ENCODE results near the gene ANK3.

- no peak for TF ChIP-seq CTCF (conservative IDR thresholded peaks at IDR 0.05 in 1 of 2, IDR thresholded peaks at IDR 0.05 in 1 of 2; ENCODE audit: low read depth in 1 of 2, low read length in 2 of 2)
- no peak for TF ChIP-seq EZH2 (IDR thresholded peaks at IDR 0.05; ENCODE audit: low read length, missing control alignments)
Measured at GRCh38 chr10:60009710-60010383, 379.8 kb downstream of the ANK3 start.

Data from fibroblast of lung (primary cell).